ENCODE data around the gene GSTK1.

DNA sequence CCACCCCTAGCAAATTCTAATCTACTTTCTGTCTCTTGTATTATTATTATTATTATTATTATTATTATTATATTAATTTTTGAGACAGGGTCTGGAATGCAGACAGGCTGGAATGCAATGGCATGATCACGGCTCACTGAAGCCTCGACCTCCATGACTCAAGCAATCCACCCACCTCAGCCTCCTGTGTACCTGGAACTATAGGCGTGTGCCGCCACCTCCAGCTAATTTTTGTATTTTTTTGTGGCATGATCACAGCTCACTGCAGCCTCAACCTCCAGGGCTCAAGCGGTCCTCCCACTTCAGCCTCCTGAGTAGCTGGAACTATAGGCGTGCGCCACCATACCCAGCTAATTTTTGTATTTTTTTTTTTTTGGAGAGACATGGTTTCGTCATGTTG, 18.9 kb downstream of the GSTK1 start:
- TF ChIP-seq, protein P1, sequence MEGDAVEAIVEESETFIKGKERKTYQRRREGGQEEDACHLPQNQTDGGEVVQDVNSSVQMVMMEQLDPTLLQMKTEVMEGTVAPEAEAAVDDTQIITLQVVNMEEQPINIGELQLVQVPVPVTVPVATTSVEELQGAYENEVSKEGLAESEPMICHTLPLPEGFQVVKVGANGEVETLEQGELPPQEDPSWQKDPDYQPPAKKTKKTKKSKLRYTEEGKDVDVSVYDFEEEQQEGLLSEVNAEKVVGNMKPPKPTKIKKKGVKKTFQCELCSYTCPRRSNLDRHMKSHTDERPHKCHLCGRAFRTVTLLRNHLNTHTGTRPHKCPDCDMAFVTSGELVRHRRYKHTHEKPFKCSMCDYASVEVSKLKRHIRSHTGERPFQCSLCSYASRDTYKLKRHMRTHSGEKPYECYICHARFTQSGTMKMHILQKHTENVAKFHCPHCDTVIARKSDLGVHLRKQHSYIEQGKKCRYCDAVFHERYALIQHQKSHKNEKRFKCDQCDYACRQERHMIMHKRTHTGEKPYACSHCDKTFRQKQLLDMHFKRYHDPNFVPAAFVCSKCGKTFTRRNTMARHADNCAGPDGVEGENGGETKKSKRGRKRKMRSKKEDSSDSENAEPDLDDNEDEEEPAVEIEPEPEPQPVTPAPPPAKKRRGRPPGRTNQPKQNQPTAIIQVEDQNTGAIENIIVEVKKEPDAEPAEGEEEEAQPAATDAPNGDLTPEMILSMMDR (IDR thresholded peaks at IDR 0.05; ENCODE audit: poor library complexity), result no peak
- no peak for TF ChIP-seq EZH2 (IDR thresholded peaks at IDR 0.05; ENCODE audit: borderline replicate concordance)

Data from hepatocyte (in vitro differentiated cells).